TTC549 (cell line): ENCODE measurements around the gene OR2L5.

Experiments used
- FAIRE-seq: peaks from 2 replicates; lab custom pipeline; 2012; peaks lifted over from hg19 to GRCh38; lab: Jason Lieb, UNC

The OR2L5 gene, protein sequence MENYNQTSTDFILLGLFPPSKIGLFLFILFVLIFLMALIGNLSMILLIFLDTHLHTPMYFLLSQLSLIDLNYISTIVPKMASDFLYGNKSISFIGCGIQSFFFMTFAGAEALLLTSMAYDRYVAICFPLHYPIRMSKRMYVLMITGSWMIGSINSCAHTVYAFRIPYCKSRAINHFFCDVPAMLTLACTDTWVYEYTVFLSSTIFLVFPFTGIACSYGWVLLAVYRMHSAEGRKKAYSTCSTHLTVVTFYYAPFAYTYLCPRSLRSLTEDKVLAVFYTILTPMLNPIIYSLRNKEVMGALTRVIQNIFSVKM

DNA sequence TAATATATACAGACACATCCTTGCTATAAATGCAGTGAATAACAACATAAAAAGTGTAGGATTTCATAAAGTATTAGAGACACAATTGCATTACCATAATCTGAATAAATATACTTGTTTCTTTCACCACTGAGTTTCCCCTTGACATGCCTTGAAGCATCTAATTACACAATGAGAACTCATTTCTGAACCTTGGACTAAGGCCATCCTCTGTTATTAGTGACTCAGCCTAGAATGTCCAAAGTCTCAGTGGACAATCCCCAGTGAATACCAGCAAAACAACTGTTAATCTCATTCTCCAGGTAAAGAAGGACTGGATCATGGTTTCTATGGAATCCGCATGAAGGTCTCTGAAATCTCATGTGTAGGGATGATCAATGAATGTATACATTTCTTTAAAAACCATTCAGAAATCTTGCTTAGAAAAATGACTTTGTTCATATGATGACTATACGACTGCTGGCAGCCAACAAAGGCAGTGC, at the start of gene OR2L5:
Gene OR2L5, plus strand, starts transcription at position 432 of the 482 bp plus-strand sequence. CDS start 8,288 bp downstream, outside the sequence.
- FAIRE-seq: no peak

DNA sequence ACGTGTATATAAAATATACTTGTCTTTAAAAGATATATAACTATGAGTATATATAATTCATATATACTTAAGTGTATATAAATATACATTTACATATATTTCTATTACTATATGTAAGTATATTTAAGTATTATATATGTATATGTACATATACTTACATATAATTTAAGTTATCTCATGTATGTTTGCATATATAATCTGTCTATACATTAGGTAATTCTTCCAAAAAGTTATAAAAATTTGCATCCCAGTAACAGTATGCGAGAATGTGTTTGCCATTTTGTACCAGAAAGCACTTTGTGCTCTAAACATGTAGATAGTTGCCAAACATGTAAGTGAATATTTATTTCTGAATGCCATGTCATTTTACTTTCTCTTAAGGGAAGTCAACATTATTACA, 48.5 kb upstream of the OR2L5 start, which contains the start of gene OR2AK2:
Gene OR2AK2, plus strand, starts transcription at position 301 of the 400 bp plus-strand sequence. CDS start 144 bp downstream, outside the sequence.
- FAIRE-seq: peak; percentile 98

DNA sequence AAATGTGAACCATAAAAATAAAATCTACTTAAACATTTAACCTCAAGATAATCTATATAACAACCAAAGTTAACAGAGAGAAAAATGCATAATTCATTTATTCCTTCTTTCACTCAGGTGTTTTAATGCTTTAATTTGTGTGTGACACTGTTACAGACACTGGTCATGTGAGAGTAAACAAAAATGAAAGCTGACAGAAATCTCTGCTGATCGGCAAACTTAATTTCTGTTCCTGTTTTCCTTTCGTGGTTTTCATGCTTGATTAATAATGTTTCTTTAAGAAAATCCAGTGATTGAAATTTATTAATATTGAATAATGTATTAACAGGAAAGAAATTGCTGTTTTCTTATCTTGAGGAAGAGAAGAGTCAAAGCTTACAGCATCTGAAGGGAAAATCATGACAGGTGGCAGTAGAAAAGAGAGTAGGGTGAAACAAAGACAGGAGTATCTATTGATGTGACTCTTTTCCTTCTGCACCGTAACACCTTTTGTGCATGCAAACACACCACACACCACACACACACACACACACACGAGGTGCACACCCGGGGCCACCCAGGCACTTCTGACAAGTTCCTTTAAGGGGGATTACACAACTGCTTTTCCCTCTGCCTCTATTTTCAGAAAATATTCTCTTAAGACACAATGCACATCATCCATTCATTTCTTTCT, 46.8 kb upstream of the OR2L5 start:
- FAIRE-seq: no peak

DNA sequence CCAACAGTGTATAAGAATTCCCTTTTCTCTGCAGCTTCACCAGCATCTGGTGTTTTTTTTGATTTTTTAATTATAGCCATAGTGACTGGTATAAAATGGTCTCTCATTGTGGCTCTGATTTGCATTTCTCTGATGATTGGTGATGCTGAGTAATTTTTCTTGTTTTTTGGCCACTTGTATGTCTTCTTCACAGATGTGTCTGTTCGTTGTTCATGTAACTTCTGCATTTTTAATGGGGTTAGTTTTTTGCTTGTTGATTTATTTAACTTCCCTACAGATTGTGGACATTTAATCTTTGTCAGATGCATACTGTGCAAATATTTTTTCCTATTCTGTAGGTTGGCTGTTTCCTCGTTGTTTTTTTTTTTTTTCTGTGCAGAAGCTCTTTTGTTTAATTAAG, 20.5 kb upstream of the OR2L5 start:
- FAIRE-seq: no peak

DNA sequence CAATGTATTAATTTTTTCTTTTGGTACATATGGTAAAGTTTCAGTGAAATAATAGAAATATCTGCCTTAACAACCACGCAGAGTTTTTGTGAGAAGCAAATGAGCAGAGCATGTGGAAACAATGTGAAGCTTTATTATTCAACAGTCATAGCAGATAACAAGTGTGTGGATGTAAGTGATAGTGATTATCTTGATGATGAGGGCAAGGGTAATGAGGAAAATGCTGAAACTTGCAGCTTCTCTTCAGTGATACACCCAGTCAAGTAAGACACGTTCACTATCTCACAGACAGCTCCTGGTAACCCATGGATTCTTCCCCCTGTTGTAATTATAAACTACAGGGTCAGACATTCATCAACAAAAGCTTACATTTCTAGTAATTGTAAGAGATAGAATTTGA, 14.6 kb upstream of the OR2L5 start:
- no peak for FAIRE-seq

DNA sequence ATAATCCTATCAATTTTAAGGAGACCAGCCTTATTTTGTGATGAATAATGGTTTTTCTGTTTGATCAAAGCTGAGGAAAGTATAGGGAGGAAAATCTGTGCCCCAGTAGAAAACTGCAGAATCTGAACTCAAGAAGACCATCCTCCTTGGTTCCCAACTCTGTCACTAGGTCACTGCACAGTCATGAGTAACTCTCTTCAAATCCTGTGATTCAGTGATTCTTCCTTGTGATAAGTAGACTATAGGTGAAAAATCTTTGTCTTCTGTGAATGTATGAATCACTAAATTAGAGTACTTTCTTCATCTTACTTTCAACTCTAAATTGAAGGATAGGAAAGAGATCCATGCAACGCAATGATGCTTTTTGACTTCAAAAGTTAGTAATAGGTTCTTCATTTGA, 13.3 kb upstream of the OR2L5 start:
- FAIRE-seq: no peak

DNA sequence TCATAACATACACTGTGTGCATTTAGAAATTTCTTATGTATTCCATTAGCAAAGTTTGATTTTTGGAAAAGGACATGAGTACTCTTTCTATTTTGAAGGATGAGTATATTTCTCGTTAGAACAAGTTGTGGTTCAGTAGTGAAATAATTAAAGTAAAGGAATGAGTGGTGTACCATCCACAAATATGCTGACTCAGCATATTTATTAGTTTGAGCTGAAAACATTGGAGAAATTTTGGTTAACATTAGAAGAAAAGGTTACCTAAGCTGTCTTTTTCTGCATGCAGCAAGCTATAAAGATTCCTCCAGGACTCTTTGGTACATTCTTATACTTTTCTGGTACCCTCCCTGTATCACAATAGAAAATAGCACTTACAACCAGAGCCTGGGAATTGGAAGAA, 5.7 kb upstream of the OR2L5 start:
- no peak for FAIRE-seq

DNA sequence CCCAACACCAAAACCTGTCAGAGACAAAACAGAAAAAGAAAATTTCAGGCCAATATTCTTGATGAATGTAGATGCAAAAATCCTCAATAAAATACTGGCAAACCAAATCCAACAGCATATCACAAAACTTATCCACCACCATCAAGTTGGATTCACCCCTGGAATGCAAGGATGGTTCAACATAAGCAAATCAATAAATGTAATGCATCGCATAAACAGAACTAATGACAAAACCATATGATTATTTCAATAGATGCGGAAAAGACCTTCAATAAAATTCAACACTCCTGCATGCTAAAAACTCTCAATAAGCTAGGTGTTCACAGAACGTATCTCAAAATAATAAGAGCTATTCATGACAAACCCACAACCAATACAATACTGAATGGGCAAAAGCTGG, 3.8 kb upstream of the OR2L5 start:
- FAIRE-seq: no peak

DNA sequence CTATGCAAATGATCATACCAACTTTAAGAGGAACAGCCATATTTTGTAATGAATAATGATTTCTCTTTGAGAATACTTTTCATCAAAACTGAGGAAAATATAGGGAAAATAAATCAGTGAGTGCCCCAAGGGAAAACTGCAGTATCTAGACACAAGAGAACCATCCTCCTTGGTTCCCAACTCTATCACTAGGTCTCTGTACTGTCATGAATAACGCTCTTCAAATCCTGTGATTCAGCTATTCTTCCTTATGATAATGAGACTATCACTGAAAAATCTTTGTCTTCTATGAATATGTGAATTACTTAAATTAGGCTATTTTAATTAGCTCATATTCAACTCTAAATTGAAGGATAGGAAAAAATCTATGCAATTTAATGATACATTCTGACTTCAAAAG, 2.3 kb downstream of the OR2L5 start:
- FAIRE-seq: no peak

DNA sequence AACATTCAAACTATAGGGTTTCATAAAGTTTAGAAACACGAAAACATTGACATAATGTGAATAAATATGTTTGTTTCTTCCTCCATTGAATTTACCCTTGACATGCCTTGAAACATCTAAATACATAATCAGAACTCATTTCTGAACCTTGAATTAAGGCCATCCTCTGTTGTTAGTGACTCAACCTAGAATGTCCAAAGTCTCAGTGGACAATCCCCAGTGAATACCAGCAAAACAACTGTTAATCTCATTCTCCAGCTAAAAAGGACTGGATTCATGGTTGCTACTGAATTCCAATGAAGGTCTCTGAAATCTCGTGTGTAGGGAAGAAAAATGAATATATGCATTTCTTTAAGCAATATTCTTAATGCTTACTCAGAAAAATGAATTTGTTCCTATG, 16.3 kb downstream of the OR2L5 start, which contains the start of gene OR2L2:
Gene OR2L2, plus strand, starts transcription at position 301 of the 400 bp plus-strand sequence. CDS start 8,198 bp downstream, outside the sequence.
- no peak for FAIRE-seq

DNA sequence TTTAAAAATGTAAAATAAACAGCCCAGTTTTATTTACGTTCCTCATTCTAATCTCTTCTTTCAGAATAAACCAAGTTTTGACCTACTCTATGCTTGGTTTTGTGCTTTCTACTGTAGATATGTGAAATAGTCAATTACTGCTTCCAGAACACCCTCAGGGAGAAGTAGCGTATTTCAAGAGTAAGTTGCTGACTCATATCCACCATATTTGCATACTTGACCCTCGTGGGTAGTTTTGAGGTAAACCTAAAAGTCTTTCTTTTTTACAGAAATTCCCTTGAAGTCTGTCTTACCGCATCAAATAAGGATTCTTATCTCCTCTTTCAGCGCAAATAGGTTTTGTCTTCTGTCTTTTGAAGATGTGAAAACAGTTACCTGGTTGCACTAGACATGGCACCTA, 31.7 kb downstream of the OR2L5 start:
- FAIRE-seq: no peak

DNA sequence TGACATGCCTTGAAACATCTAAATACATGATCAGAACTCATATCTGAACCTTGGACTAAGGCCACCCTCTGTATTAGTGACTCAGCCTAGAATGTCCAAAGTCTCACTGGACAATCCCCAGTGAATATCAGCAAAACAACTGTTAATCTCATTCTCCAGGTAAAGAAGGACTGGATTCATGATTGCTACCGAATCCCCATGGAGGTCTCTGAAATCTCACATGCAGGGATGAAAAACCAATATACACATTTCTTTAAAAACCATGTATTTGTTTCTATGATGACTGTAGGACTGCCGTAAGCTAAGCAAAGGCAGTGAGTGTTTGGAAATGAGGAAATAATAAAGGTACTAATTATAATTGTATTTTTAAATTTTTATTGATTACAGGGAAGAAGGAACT, 33.1 kb downstream of the OR2L5 start, which contains the start of gene OR2L3:
Gene OR2L3, plus strand, starts transcription at position 301 of the 400 bp plus-strand sequence. CDS start 13,846 bp downstream, outside the sequence.
- FAIRE-seq: no peak

DNA sequence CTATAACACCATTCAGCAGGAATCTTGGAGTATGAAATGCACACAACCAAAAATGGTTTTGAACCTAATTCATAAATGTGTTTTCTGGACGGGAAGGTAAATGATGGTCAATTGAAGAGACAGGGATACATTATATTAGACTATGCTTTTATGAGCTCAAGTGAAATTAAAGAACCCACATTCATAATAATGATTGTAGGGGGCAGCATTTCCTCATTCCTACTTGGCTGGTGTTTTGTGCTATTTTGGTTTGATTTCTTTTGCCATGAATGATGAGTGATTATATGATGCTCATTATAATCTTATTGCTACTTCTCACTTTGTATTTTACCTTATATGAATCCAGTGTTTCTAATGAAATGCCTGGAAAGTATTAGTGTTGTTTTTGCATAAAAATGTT, 33.5 kb downstream of the OR2L5 start:
- FAIRE-seq: no peak

DNA sequence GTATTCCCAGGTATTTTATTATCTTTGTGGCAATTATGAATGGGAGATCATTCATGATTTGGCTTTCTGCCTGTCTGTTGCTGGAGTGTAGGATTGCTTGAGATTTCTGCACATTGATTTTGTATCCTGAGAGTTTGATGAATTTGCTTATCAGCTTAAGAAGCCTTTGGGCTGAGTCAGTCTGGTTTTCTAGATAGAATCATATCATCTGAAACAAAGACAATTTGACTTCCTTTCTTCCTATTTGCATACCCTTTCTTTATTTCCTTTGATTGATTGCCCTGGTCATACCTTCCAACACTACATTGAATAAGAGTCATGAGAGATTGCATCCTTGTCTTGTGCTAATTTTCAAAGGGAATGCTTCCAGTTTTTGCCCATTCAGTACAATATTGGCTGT, 41.2 kb downstream of the OR2L5 start:
- no peak for FAIRE-seq

DNA sequence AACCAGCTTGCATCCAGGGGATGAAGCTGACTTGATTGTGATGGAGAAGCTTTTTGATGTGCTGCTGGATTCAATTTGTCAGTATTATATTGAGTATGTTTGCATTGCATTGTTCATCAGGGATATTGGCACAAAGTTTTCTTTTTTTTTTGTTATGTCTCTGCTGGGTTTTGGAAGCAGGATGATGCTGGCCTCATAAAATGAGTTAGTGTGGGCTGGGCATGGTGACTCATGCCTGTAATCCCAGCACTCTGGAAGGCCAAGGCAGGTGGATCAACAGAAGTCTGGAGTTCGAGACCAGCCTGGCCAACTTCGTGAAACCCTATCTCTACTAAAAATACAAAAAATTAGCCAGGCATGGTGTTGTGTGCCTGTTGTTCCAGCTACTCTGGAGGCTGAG, 41.8 kb downstream of the OR2L5 start:
- no peak for FAIRE-seq

DNA sequence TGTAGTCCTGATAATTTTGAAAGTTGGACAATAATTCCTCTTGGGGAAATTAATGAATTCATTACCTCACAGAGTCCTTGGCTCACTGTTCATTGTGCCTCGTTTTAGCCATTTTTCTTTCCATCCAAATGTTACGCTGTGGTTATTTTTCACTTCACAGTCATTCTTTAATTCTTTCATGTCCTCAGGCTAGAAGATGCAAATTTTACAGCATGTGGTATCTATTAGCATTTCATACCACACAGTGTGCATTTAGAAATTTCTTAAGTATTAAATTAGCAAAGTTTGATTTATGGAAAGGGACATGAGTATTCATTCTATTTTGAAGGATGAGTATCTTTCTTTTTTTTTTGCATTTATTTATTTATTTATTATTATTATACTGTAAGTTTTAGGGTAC, 51.6 kb downstream of the OR2L5 start:
- no peak for FAIRE-seq

DNA sequence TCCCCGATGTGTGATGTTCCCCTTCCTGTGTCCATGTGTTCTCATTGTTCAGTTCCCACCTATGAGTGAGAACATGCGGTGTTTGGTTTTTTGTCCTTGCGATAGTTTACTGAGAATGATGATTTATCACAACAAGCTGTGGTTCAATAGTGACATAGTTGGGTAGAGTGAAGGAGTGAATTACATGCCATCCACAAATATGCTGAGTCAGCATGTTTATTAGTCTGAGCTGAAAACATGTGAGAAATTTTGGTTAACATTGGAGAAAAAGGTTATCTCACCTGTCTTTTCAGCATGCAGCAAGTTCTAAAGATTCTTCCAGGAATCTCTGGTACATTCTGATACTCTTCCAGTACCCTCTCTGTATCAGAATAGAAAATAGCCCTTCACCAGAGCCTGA, 52.1 kb downstream of the OR2L5 start:
- FAIRE-seq: no peak
